HG03139 (cell line): ENCODE results near the gene ADAMTS9.

Experiments
- ATAC-seq: cut with Tn5 transposase; IDR thresholded peaks from one replicate; pipeline ENCODE4 v1.9.1; 2021; ENCODE audit not compliant: unreplicated experiment

The ADAMTS9 gene

DNA sequence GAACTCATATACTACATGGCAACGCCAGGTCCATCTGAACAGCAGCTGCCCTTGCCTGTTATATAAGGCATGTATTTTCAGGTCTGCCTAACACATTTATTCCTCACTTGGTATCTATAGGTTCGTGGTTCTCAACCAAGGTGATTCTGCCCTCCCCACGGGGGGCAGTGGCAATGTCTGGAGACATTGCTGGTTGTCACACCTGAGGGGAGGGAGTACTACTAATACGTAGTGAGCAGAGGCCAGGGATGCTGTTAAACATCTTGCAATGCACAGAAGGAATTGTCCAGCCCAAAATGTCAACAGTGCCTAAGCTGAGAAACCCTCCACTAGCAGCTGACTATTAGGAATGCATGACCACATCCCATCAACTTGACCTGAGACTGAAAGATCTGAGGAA is 32.6 kb downstream of the ADAMTS9 start:
- ATAC-seq, result no peak

DNA sequence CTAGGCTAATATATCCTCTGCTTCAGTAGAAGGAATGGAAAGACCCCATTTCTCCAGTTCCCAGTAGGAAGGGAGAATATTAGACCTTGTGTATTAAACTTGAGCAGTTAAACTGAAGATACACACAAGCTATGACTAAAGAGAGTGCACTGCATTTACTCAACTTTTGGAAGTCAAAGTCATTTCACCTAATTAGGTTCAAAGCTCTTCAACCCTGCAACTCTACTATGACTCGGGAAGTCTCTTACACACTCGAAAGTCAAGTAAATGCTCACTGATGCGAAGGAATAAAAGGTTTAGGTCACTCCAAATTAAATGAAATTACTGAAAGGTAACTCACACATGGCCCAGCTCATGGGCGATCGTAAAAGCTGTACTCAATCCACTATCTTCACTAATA is 33.8 kb downstream of the ADAMTS9 start:
- ATAC-seq, result no peak

DNA sequence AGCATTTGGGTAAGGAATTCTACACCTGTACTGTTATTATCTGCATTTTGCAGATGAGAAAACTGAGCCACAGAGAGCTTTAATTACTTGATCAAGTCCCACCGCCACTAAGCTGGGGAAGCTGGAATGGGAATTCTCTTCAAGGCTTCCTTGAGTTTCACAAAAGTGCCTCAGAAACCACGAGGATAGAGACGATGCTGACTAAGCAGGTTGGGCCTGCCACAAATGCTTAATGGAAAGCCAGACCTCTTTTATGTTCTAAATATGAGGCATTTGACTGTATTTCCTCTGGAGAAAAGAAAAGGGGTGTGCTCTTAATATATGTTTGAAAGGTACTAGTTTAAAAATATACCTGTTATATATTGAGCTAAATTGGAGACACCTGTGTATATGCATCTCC is 34.7 kb downstream of the ADAMTS9 start:
- no peak for ATAC-seq

DNA sequence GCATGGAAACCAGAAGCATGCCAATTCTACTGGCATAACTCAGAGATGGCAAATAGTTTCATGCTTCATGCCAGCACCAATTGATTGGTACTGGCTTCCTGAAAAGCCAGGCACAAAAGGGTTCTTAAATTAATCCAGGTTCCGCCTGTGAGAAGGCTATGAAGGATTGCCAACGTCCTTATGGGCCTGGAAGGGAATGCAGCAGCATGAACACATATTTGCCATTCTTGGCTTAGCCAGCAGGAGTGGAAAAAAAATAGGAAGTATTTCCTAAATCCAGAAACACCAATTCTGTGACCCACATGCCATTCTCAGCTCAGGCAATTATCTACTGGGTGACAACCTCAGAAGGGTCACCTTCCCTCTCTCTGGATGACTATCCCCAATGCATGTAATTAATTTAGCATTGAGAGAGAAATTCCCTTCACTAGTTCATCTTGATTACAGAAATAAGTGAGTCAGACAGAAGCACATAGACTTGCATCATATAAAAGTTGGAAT is 36.0 kb downstream of the ADAMTS9 start:
- no peak for ATAC-seq

DNA sequence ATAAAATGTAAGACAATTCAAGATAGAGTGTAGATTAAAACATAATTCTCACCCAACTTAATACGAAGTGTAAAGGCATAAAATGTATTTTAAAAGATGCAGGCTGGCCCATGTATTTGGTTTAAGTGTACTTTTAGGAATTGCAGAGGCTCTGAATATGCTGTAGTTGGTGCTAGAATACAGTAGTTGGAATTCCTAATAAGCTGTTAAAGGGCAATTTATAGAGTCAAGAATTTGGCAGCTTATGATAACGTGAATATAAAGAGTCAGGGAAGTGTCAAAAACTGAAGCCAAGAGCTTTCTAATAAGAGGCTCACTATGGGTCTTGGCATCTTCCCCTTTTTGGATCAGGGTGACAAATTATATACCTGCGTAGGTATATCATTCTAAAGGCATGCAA is 36.5 kb downstream of the ADAMTS9 start:
- ATAC-seq, result no peak

DNA sequence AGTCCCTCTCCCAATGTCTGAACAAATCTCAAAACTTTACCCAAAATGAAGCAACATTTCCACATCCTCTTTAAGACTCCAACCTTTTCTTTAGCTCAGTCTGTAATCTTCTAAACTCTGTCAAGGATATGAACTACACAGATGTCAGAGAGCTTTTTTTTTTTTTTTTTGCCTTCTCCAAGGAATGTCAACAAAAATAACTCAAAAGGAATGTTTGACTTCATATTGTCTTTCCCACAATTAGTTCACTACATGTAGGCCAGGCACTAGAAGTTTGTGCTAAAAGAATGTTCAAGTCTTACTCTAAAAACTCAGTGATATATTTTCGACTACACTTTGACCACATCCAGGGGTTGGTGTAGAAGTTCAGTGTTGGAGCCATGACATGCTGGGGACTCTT is 37.1 kb downstream of the ADAMTS9 start:
- ATAC-seq, result no peak

DNA sequence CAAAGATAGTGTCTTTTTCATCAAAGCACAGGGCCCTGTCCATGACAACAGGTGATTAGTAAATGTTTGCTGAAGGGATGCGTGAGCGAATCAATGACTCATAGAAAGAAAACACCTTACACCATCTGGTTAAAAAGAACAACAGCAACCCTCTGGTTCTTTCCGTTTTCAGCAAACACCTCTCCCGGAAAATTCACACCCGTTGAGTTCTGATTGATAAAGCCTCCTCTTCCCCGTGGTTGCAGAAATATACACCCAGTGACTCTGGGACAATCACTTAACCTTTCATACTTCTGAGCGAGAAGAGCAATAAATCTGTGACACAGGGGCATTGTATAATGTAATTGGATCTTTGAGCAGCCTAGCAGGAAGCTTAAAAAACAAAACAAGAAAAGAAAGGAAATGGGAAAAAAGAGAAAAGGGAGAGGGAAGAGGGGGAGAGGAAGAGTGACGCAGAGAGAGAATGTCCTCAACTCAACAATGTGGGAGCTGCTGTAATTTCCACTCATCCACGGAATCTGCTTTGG is 37.6 kb downstream of the ADAMTS9 start:
- no peak for ATAC-seq

DNA sequence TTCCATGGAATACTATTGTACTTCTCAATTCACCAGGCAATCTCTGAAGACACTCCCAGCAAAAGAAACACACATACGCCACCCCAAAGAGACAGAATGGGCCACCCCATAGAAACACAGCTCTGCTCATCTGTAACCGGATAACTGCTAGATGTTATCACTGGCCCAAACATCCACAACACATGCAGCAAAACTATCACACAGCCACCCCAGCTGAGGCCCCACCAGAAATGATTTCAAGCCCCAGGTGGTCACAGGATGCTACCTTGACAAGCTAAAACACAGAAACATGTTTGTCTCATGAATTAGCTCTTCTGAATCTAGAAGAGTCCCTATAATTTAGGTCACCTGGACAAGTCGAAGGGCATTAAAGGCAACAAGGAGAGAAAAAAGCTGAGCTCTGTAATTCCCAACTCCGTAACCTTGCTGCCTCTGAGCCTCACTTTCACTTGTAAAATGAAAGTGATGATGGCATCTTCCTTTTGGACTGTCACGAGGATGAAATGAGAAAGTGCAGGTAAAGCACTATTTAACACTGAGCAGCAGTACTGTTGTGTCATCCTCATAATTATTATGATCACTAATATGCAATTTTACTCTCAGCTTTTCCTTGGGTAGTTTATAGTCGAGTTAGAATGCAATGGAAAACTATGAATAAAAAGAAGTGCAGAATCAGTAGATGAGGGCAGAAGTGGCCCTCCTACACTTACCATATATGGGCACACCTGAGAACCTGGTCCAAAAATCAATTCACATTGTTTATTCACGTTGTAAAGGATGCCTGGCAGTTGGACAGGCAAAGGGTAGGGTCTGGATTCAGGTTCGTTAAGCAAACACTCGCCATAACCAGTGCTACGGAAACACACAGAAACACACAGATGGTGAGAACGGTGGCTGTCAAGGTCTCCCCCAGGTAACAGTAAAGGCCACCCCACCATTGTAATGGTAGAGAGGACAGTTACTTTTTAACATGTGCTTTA is 38.6 kb downstream of the ADAMTS9 start:
- no peak for ATAC-seq

DNA sequence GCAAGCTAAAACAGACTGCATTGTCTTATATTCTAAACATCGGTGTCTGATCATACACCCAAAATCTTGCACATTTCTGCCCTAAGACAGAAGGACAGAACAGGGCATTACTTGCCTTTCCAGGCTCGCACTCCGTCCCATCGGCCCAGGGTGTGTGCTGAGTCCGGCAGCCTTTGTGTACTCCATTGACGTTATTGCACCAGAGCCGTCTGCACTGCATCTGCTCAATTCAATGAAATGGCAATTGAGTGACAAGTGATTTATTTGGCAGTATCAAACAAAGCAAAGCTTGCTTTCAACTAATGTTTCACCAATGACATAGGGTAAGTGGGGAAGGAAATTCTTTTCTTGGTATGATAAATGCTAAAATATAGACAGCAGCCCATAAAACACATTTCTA is 40.0 kb downstream of the ADAMTS9 start:
- ATAC-seq, result no peak

DNA sequence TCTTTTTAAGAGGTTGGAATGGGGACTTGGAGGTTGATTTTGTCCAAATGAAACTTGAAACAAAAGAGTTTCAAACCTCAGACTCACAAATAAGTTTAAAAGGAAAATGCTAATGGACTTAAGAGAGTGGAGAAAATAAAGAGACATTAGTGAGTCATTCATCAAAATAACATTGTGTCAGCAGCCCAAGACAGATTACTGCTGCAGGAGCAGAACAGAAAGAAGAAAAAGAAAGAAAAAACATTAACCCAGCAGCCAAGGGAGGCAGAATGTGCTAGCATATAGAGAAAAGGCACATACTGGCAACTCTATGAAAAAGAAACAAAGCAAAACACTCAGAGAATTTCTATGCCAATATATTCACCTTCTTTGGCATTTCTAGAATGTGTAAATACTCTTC is 42.6 kb downstream of the ADAMTS9 start:
- ATAC-seq, result no peak

DNA sequence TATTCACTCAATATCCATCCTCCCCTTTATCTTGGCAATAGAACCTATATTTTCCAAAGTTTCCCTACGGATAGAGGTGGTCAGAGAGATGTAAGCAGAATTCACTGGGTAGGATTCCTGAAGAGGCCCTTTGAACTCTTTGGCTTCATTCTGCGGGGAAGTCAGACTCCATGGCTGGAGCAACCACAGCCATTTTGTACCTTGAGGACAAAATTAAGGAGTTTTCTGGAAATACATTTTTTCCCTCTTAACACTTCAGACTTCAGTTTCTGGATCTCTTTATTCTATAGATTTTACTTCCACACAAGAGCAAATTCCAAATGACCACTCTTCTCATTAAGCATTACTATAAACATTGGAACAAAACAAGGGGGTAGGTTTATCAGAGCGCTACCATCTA is 43.3 kb downstream of the ADAMTS9 start:
- no peak for ATAC-seq

DNA sequence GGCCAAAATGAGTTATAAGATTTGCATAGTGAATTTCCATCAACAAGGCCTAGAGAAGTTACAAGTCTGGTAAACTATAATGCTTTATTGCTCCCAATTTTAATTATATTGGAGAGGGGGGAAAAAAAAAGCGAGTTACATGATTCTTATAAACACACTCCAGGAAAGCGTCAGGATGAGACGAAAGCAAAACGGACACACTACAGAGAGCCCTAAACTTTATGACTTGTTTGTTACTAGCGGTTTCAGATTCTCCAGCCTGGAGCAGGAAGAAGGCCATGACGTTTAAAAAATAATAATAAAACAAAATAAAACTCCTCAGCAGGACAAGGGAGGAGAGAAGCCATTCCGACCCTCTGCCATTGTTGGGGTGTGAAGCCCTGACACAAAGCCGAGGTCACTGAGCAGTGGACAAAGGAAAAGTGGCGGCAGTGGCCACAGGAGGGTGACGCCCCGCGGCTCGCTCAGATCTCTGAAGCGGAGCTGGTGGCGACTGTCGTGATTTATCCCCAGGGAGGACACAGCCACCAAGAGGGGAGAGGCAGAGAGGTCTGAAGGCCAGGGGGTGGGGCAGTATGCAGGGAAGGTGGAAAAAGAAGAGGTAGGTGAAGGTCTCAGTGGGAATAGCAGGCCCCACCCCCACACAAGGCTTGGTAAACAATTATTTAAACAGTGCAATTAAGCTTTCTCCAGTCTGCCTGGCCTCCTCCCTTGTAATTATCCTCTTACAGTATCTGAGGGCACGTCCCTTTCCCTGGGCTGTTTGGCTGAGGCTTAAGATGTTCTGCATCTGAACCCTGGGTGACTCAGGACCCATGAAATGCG is 45.3 kb downstream of the ADAMTS9 start:
- no peak for ATAC-seq

DNA sequence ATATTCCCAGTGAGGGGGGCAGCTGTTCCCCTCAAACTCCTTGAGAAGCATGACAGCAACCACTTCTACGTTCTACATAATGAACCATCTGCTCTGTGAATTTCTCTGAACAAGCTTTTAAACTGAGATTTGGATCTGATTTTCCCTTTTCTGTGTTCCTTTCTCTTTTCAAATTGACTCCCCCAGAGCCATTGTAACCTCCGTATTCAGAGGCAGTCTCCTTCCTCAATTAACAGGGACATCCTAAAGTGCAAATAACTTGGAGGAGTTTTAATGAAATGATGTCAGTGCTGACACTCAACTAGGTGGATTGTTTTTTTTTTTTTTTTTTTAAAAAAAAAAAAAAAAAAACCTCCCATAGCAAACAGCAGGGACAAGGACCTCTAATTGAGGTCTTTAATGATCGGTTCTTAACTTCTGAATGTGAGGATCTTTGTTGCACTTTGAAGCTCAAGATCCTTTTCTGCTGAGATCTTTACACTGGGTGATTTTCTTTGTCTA is 48.8 kb downstream of the ADAMTS9 start:
- no peak for ATAC-seq

DNA sequence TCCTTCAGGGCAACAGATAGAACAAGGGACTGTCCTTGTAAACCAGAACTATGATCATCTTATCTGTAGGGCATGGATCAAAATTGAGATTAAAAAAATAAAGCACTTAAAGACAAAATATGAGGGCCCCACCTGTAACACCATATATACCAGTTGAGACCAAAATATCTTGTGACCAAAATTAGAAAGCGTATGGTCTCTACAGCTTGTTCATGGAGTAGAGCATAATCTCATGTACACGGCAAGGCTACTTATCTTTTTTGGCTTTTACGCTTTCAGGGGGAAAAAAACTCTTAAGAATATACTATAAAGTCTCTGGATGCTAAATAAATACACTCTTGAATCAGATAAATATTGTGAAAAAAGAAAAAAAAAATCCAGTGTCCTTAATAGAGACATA is 49.3 kb downstream of the ADAMTS9 start:
- ATAC-seq, result no peak

DNA sequence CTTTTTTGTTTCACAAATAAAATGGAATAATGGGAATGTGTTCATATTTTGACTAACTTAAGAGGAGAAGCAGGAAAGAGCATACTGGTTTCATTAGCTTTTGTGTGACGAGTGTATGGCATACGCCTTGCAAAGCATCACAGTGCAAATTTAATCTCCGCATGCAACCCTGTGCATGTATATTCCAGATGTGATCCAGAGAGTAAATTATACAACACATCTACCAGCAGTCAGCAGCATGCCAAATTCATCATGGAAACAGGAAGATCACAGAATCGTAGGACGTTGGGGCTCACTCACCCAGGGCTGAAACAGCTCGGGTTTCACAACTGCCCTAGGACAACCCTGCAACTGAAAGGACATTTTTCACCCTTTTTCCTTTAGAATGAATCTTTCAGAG is 53.4 kb downstream of the ADAMTS9 start:
- ATAC-seq, result no peak

DNA sequence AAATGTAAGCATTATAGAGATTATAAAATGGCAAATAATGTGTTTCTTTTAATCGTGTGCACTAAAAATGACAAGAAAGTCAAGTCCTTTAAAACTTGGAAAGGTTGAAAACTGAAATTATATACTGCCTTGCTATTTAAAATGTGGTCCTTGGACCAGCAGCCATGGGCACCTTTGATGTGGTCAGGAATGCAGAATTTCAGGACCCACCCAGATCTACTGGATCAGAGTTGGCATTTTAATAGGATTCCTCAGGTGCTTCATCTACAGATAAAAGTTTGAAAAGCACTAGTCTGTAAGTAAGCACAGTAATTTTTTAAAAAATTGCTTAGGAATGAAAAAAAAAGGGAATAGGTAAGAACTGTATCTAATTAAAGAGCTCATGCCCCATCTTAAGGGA is 55.8 kb downstream of the ADAMTS9 start:
- ATAC-seq, result no peak

DNA sequence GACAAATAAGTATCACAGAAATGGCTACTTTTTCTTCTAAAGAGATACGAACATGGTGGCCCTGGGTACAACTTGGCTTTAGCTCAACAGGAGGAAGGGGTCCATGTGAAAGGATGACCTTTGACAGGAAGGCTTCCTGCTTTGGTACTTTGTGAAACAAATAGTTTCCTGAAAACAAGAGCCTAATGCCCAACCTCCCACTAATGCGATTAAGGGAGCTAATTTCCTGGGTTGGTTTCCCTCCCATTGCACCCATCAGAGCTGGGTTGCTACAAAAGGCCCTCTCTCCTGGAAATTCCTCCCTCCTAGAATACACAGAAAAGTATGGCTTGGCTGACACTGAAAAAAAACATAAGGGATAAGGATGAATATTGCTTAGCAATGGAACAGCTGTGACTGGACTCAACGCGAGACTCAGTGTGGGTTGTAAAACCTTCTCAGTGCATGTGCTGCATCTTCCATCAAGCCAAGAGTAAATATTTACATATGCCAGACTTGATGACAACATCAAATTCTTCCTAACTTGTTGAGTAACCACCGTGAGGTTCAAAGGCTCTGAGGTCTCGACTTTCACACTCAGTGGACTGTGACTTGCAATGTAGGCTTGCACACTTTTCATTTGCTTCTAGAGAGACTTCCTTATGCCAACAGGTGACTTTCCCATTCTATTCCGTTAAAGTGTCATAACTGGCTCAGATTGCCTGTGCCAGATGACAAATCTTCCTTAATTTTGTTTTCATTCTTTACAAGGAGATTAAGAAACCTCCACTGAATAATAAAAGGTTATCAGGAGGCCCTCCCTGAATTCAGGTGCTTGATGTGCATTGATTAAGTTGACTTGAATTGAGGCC is 60.1 kb downstream of the ADAMTS9 start:
- no peak for ATAC-seq

DNA sequence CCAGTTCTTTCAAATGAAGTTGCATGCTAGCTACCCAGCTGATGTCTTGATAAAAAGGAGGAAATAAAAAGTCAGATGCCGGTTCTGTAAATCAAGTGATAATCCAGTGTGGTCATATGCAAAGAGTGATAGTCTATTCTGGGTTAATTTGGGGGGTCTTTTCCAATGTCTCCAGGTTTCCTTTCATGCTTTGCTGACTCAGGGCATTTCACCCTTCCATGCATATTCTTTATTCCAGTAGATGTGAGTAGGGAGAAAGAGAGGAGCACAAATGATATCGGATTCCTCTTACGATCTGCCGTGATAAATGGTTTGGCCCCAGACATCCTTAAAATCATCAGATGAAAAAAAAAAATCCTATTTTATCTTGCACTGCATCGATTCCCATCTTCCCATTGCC is 60.8 kb downstream of the ADAMTS9 start:
- no peak for ATAC-seq

DNA sequence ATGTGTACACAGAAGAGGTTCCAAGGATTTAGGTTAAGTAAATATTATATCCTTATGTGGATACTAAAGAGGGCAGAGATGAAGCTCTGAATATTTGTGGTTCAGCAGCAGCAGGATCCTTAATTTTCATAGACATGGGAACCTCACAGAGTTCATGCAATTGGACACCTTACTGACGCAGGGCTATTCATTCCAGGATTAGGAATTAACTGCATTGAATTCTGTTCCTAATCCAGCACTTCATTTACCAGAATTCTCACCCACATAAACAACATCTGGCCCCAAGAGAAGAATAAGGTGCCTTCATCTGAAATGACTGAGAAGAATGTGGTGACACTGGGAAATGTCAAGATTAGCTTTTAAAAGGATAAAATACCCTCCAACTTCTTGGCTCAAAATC is 62.4 kb downstream of the ADAMTS9 start:
- no peak for ATAC-seq

DNA sequence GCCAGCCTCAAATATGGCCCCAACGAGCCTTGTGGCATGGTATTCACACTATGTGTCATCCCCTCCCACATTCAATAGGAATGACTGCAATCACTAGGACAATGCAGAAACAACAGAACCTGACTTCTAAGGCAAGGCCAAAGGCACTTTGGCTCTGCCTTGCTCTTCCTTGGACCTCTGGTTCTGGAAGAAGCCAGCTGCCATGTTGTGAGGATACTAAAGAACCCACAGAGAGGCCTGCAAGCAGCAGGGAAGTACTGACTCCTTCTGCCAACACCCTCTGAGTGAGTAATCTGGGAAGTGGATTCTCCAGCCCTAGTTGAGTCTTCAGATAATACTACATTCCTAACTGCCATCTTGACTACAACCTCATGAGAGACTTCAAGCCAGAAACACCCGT is 64.7 kb downstream of the ADAMTS9 start:
- ATAC-seq, result no peak
